Loucy (cell line): ENCODE data around the gene MEIOC.
"Not testable (repeated sequence)": the region's sequence is repeated elsewhere in the genome, so short reads cannot be mapped to it uniquely, and the experiment has no call there.

Experiments used
- H2AFZ ChIP-seq: fragments of 200-600 bp; sonication (generic); 2 replicates; pipeline ENCODE4 v1.6.0; 2016; ENCODE audit warnings: antibody characterized with exemption, mild to moderate bottlenecking, low read length, moderate library complexity
- H3F3A ChIP-seq: fragments of 200-600 bp; 2 replicates; pipeline ENCODE4 v1.6.0; 2016; ENCODE audit warnings: antibody characterized with exemption, low read depth, mild to moderate bottlenecking
- H3K27me3 ChIP-seq: fragments of 200-600 bp; sonication (generic); 2 replicates; pipeline ENCODE4 v1.6.1; 2014; ENCODE audit warnings: low read length, mild to moderate bottlenecking; ENCODE audit not compliant: insufficient read depth, poor library complexity, severe bottlenecking
- H3K36me3 ChIP-seq: fragments of 200-600 bp; sonication (generic); 2 replicates; pipeline ENCODE4 v1.6.1; 2016; ENCODE audit warnings: low read length; ENCODE audit not compliant: insufficient read depth
- H3K4me1 ChIP-seq: fragments of 200-600 bp; sonication (generic); 2 replicates; pipeline ENCODE4 v1.5.1; 2014; ENCODE audit warnings: low read length, mild to moderate bottlenecking; ENCODE audit not compliant: insufficient read depth, poor library complexity, severe bottlenecking
- H3K4me2 ChIP-seq: fragments of 200-600 bp; sonication (generic); 2 replicates; pipeline ENCODE4 v1.6.0; 2014; ENCODE audit warnings: antibody characterized with exemption, low read length, low read depth, mild to moderate bottlenecking; ENCODE audit not compliant: poor library complexity, severe bottlenecking
- H3K4me3 ChIP-seq: fragments of 200-600 bp; sonication (generic); 2 replicates; pipeline ENCODE4 v1.5.1; 2014; ENCODE audit warnings: low read length, mild to moderate bottlenecking, mixed read lengths; ENCODE audit not compliant: poor library complexity, severe bottlenecking
- H3K79me2 ChIP-seq: fragments of 200-600 bp; sonication (generic); 2 replicates; pipeline ENCODE4 v1.6.1; 2014; ENCODE audit warnings: low read length; ENCODE audit not compliant: insufficient read depth
- H3K9ac ChIP-seq: fragments of 200-600 bp; sonication (generic); 2 replicates; pipeline ENCODE4 v1.6.0; 2014; ENCODE audit warnings: mild to moderate bottlenecking, low read depth, low read length, moderate library complexity; ENCODE audit not compliant: poor library complexity, severe bottlenecking
- H3K9me2 ChIP-seq: fragments of 200-600 bp; sonication (generic); replicated peaks from 2 replicates; pipeline ENCODE4 v1.6.1; 2016; ENCODE audit warnings: low read depth, low read length, mixed read lengths
- H3K9me3 ChIP-seq: fragments of 200-600 bp; sonication (generic); 2 replicates; pipeline ENCODE4 v1.6.1; 2014; ENCODE audit warnings: mild to moderate bottlenecking, antibody characterized with exemption, low read length, low read depth; ENCODE audit not compliant: insufficient read depth
- H4K20me1 ChIP-seq: fragments of 200-600 bp; sonication (generic); 2 replicates; pipeline ENCODE4 v1.6.0; 2014; ENCODE audit warnings: antibody characterized with exemption, low read length, mild to moderate bottlenecking; ENCODE audit not compliant: insufficient read depth, poor library complexity, severe bottlenecking
- EZH2phosphoT487 ChIP-seq: fragments of 200-600 bp; IDR thresholded peaks from 2 replicates; pipeline ENCODE4 v1.6.1; 2018; ENCODE audit warnings: antibody characterized with exemption, mild to moderate bottlenecking, moderate library complexity, borderline replicate concordance
- TF ChIP-seq, protein P1 (sequence below): fragments of 200-600 bp; sonication (generic); conservative IDR thresholded peaks from 2 replicates; pipeline ENCODE4 v1.5.1; 2014; ENCODE audit warnings: mild to moderate bottlenecking, antibody characterized with exemption, low read length

The MEIOC gene

DNA sequence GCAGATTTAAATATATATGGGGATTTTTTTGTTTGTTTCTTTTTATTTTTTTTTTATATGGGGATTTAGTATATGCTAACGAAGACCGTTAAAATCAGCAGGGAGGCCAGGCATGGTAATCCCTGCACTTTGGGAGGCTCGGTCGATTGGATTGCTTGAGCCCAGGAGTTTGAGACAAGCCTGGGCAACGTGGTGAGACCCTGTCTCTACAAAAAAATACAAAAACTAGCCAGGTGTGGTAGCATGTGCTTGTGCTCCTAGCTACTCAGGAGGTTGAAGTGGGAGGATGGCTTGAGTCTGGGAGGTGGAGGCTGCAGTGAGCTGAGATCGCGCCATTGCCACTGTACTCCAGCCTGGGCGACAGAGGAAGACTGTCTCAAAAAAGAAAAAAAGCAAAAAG is 22.3 kb upstream of the MEIOC start:
- Histone ChIP-seq H3K4me1 (no peaks in the 10 kb centered on the region), H3K79me2 (no peaks in the 10 kb centered on the region), H4K20me1 (no peaks in the 10 kb centered on the region), H3K4me3 (no peak overlapping the region), H3K9ac (no peak overlapping the region), H3K9me3 (no peaks in the 10 kb centered on the region), H3K4me2 (no peak overlapping the region), H3K9me2 (no peaks in the 10 kb centered on the region), H3K27me3 (no peaks in the 10 kb centered on the region), H3F3A (no peaks in the 10 kb centered on the region), H2AFZ (no peak overlapping the region), H3K36me3 (no peaks in the 10 kb centered on the region)
- TF ChIP-seq EZH2phosphoT487: no peak
- TF ChIP-seq, protein P1, sequence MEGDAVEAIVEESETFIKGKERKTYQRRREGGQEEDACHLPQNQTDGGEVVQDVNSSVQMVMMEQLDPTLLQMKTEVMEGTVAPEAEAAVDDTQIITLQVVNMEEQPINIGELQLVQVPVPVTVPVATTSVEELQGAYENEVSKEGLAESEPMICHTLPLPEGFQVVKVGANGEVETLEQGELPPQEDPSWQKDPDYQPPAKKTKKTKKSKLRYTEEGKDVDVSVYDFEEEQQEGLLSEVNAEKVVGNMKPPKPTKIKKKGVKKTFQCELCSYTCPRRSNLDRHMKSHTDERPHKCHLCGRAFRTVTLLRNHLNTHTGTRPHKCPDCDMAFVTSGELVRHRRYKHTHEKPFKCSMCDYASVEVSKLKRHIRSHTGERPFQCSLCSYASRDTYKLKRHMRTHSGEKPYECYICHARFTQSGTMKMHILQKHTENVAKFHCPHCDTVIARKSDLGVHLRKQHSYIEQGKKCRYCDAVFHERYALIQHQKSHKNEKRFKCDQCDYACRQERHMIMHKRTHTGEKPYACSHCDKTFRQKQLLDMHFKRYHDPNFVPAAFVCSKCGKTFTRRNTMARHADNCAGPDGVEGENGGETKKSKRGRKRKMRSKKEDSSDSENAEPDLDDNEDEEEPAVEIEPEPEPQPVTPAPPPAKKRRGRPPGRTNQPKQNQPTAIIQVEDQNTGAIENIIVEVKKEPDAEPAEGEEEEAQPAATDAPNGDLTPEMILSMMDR: no peak

DNA sequence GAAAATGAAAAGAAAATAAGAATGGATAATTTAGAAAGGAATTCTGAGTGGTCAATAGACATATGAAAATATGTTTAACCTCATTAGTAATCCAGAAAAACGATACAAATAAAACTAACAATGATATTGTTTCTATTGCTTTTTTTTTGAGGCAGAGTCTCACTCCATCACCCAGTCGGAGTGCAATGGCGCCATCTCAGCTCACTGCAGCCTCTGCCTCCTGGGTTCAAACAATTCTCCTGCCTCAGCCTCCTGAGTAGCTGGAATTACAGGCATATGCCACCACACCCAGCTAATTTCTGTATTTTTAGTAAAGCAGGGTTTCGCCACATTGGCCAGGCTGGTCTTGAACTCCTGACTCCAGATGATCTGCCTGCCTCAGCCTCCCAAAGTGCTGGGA is 21.9 kb upstream of the MEIOC start:
- H3K9me2 ChIP-seq, H3K4me3 ChIP-seq, H3K79me2 ChIP-seq, H4K20me1 ChIP-seq, H3F3A ChIP-seq, H3K36me3 ChIP-seq, H2AFZ ChIP-seq, H3K9me3 ChIP-seq, H3K27me3 ChIP-seq, H3K4me1 ChIP-seq, H3K9ac ChIP-seq, H3K4me2 ChIP-seq: not testable (repeated sequence)
- TF ChIP-seq, protein P1: 0 out of 2 replicates have a peak, but pooled peaks have one; percentile 15

DNA sequence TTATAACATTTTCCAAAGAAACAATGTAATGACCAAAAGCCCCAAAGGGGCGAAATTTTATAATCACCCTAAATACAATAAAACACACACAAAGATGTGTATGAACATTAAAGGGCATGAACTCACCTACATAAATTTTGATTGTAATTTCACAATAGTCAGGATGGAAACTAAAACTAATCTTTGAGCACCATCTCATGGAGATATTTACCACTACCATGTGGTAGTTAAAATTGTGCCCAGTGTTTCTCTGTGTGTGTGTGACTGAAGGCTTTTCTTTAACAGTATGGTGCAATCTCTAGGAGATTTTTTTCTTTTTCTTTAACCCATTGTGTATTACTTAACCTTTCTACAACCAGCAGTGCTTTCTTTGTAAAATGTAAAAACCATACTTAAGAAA is 19.7 kb upstream of the MEIOC start:
- no peaks in the 10 kb centered on the region for H3K9me2 ChIP-seq
- no peak for TF ChIP-seq EZH2phosphoT487
- TF ChIP-seq, protein P1: peak; percentile 67
- no peaks in the 10 kb centered on the region for H3K4me1 ChIP-seq
- H2AFZ ChIP-seq: no peak overlapping the region
- no peak overlapping the region for H3K4me3 ChIP-seq
- no peaks in the 10 kb centered on the region for H3K79me2 ChIP-seq
- H3K36me3 ChIP-seq: no peaks in the 10 kb centered on the region
- H3K9me3 ChIP-seq: no peaks in the 10 kb centered on the region
- no peak overlapping the region for H3K9ac ChIP-seq
- H3K27me3 ChIP-seq: no peaks in the 10 kb centered on the region
- no peaks in the 10 kb centered on the region for H3F3A ChIP-seq
- H4K20me1 ChIP-seq: no peaks in the 10 kb centered on the region
- no peak overlapping the region for H3K4me2 ChIP-seq
